ENCODE data around the gene METTL17. TPM values are rescaled to one million over a fixed set of nuclear protein-coding genes. Genes with fewer than 3 reads are reported as not detected.
"Not testable (repeated sequence)": the region's sequence is repeated elsewhere in the genome, so short reads cannot be mapped to it uniquely, and the experiment has no call there.

The METTL17 gene
- total and polyA plus RNA-seq, 9 of the 15 experiments (the other 6 are each of a cell fraction or from before 2014, with no cell fraction given): 65.6 to 150 (median 90.0) TPM

DNA sequence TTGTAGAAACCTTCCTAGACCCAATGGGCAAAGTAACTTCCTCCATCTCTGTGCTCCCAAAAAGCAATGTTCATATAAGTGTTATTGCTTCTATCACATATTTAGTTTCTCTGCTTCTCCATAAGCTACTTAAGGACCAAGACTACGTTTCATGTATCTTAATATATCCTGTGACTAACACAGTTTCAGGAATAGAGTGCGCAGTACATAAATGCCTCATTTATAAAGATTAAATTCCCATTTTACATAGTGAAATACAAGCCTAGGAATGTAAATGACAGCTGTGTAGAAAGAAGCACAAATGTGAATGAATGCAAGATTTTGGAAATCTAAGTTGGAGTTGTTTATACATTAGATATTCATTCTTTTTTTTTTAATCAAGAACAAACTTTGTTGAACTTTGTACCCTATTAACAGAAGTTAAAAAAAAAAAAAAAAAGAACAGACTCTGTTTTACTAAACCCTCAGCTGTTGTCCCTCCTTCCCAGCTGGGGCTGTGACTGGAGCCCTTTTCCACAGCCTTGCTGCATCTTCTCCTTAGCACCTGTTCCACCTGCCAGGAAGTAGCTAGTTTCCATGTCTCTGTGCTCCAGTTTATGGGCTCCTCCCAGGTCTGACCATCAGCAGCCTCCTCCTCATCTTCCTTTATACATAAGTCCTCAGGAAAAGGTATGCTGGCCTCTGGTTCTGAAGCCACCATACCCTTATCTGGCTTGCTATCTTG lies 7.0 kb upstream of the METTL17 start (continued):
- TF ChIP-seq, protein P1, sequence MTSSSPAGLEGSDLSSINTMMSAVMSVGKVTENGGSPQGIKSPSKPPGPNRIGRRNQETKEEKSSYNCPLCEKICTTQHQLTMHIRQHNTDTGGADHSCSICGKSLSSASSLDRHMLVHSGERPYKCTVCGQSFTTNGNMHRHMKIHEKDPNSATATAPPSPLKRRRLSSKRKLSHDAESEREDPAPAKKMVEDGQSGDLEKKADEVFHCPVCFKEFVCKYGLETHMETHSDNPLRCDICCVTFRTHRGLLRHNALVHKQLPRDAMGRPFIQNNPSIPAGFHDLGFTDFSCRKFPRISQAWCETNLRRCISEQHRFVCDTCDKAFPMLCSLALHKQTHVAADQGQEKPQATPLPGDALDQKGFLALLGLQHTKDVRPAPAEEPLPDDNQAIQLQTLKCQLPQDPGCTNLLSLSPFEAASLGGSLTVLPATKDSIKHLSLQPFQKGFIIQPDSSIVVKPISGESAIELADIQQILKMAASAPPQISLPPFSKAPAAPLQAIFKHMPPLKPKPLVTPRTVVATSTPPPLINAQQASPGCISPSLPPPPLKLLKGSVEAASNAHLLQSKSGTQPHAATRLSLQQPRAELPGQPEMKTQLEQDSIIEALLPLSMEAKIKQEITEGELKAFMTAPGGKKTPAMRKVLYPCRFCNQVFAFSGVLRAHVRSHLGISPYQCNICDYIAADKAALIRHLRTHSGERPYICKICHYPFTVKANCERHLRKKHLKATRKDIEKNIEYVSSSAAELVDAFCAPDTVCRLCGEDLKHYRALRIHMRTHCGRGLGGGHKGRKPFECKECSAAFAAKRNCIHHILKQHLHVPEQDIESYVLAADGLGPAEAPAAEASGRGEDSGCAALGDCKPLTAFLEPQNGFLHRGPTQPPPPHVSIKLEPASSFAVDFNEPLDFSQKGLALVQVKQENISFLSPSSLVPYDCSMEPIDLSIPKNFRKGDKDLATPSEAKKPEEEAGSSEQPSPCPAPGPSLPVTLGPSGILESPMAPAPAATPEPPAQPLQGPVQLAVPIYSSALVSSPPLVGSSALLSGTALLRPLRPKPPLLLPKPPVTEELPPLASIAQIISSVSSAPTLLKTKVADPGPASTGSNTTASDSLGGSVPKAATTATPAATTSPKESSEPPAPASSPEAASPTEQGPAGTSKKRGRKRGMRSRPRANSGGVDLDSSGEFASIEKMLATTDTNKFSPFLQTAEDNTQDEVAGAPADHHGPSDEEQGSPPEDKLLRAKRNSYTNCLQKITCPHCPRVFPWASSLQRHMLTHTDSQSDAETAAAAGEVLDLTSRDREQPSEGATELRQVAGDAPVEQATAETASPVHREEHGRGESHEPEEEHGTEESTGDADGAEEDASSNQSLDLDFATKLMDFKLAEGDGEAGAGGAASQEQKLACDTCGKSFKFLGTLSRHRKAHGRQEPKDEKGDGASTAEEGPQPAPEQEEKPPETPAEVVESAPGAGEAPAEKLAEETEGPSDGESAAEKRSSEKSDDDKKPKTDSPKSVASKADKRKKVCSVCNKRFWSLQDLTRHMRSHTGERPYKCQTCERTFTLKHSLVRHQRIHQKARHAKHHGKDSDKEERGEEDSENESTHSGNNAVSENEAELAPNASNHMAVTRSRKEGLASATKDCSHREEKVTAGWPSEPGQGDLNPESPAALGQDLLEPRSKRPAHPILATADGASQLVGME (CRISPR knock-in tag; IDR thresholded peaks at IDR 0.05): no peak
- TF ChIP-seq KAT8 (IDR thresholded peaks at IDR 0.05; ENCODE audit: low read depth) (no peak), ARNT (IDR thresholded peaks at IDR 0.05) (no peak), HDAC8 (tag; IDR thresholded peaks at IDR 0.05) (no peak), RBM14 (IDR thresholded peaks at IDR 0.05; ENCODE audit: borderline replicate concordance, insufficient read depth, low read depth, low read length) (no peak), NFYB (IDR thresholded peaks at IDR 0.05; ENCODE audit: extremely low read depth, insufficient read length) (no peak), MAZ (CRISPR knock-in tag; conservative IDR thresholded peaks at IDR 0.05 in 1 of 2, IDR thresholded peaks at IDR 0.05 in 1 of 2) (no peak)
- TF ChIP-seq, protein P2, sequence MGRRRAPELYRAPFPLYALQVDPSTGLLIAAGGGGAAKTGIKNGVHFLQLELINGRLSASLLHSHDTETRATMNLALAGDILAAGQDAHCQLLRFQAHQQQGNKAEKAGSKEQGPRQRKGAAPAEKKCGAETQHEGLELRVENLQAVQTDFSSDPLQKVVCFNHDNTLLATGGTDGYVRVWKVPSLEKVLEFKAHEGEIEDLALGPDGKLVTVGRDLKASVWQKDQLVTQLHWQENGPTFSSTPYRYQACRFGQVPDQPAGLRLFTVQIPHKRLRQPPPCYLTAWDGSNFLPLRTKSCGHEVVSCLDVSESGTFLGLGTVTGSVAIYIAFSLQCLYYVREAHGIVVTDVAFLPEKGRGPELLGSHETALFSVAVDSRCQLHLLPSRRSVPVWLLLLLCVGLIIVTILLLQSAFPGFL (CRISPR knock-in tag; IDR thresholded peaks at IDR 0.05): no peak
- TF ChIP-seq, protein P3, sequence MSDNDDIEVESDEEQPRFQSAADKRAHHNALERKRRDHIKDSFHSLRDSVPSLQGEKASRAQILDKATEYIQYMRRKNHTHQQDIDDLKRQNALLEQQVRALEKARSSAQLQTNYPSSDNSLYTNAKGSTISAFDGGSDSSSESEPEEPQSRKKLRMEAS (CRISPR knock-in tag; IDR thresholded peaks at IDR 0.05): no peak

DNA sequence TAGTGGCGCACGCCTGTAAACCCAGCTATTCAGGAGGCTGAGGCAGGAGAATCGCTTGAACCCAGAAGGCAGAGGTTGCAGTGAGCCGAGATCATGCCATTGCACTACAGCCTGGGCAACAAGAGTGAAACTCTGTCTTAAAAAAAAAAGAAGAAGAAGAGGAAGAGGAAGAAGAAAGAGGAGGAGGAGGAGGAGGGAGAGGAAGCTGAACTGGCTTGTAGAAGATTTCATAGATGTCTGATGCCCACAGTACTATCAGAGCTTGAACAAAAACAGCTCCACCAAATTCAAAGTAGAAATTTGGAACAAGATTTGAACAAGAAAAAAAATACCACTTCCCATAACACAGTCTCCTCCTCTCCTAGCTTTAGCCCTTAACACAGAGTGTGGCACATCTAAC lies 4.1 kb upstream of the METTL17 start:
- H3K4me1 ChIP-seq (replicated peaks in 1 of 2; ENCODE audit: control insufficient read depth in 2 of 2, insufficient read depth in 2 of 2, low read length in 2 of 2): peaks cover 7 to 10% of the 10 kb centered on the region in 2 experiments; a peak in 3 of 5 replicates
- H3K4me3 ChIP-seq; H3K9me3 ChIP-seq (replicated peaks; ENCODE audit: control insufficient read depth, insufficient read depth, low read depth, low read length); H3K4me2 ChIP-seq (ENCODE audit: insufficient read depth, low read length); H3K9ac ChIP-seq (ENCODE audit: insufficient read depth in 1 of 2, low read depth in 2 of 2, low read length in 2 of 2); H3K79me2 ChIP-seq (ENCODE audit: control insufficient read depth, insufficient read depth, low read length); DNase-seq (ENCODE audit: extremely low read depth in 1 of 4, low spot score in 3 of 4); ATAC-seq; H2AFZ ChIP-seq (ENCODE audit: low read depth, low read length); intact Hi-C loops (cut with micrococcal nuclease); CTCF ChIA-PET (ENCODE audit: low intra/inter-chr PET ratio); H3K27me3 ChIP-seq (ENCODE audit: control insufficient read depth in 2 of 2, insufficient read depth in 2 of 2, low read length in 2 of 2); H3K9me1 ChIP-seq (ENCODE audit: control insufficient read depth, insufficient read depth, low read length); H3K27ac ChIP-seq (ENCODE audit: extremely low read depth, low read depth, low read length); POLR2A ChIA-PET; in situ Hi-C loops (cut with MboI); H3K36me3 ChIP-seq (ENCODE audit: control insufficient read depth, insufficient read depth, low read length); FAIRE-seq; H4K20me1 ChIP-seq (replicated peaks; ENCODE audit: control insufficient read depth, insufficient read depth, low read length); BruUV-seq (replicated peaks): not testable (repeated sequence)
- WGBS (ENCODE audit: insufficient coverage, low coverage, missing lambda C conversion rate): no CpG with 5 or more reads among the region's 4 CpGs

Measured in K562 (cell line).